Activated T-helper 9 cell treated with anti-CD3 and anti-CD28 coated beads, Interleukin-2, amount 50 U/mL, for 16 hours (primary cell): ENCODE results near the gene ERCC5.

Experiments
- DNase-seq: peaks from one replicate; pipeline ENCODE4 v3.0.0-alpha.2; 2020; ENCODE audit warnings: low read depth

Gene ERCC5

DNA sequence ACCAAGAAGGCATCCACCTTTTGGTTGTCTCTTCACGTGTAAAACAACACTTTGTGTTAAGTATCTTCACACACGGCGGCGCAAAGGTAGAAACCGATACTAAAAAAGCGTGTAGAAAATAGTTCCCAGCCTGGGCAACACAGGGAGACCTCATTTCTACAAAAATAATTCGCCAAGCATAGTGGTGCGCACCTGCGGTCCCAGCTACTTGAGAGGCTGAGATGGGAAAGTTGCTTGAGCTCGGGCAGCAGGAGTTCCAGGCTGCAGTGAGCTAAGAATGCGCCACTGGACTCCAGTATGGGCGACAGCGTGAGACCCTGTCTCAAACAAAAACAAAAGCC is 573 bp upstream of the ERCC5 start:
- no peak for DNase-seq

DNA sequence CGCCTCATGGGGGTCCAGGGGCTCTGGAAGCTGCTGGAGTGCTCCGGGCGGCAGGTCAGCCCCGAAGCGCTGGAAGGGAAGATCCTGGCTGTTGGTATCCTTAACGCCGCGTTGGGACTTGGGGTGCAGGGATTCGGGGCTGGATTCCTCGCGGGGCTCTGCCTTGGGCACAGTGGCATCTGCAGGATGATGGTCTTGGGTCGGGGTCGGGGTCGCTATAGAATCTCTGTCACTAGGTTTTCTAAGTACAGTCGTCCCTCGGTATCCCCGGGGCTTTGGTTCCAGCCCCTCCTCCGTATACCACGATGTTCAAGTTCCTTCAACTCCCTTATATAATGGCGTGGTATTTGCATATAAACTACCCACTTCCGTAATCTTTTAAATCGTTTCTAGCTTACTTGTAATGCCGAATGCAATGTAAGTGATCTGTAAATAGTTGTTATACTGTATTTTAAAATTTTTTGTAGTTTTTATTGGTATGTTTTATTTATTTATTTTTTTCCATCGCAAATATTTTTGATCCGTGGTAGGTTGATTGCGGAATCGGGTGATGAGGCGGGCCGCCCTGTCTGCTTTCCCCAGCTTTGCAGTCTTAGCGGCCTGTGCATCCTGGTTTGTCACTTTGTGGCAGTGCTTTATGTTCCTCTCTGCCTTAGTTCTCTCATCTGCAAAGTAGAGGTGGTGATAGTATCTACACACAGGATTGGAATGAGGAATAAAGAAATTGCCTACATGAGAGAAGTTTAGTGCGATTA is 606 bp downstream of the ERCC5 start:
- peak; percentile 17 for DNase-seq

DNA sequence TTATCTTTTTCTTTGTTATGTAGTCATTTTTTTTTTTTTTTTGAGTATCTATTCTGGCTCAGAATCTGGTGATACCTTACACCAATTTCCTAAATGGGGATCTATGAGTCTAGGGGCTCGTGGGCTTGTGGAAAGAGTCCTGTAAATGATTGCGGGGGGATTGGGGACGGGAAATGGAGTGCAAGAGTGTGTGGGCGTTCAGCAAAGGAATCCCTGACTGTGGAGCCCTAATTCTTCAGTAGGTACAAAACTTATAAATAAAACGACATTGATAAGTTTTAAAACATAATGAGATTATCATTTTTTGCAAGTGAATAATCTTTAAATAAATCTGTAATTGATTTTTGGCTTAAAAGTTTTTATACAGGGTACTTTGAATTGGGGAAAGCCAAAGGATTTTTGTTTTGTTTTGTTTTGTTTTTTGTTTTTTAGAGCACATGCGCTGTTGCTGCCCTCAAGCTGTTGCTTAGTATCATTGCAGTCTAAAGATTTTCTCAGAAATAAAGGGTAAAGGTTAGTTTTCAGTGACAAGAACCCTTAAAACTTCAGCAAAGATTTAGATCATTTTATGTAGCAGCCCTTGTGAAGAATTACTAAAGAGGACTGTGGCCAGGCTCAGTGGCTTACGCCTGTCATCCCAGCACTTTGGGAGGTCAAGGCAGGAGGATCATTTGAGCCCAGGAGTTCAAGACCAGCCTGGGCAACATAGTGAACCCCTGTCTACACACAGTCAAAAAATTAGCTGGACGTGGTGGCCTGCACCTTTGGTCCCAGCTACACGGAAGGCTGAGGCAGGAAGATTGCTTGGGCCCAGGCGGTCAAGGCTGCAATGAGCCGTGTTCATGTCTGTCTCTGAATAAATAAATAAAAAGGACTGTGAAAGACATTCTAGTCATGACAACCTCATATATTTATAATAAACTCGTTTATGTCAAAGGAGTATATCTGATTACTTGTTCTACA is 1.7 kb downstream of the ERCC5 start:
- DNase-seq: no peak

DNA sequence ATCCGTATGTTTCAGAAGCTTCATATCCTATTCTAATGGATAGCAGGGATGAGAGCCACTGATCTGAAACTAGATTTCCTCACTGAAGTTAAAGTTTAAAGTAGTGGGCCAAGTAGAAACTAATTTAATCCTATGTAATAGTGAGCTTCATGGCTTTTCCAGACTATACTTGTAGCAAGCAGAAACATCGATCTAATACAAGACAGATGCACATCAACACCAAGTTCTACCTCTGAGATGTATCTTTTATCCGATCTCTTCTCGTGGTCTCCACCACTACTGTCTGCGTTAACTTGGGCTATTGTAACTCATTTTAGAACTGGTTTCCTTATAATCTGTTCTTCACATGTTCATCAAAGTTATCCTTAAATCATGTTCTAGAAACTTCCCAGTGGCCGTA is 3.1 kb downstream of the ERCC5 start:
- no peak for DNase-seq

DNA sequence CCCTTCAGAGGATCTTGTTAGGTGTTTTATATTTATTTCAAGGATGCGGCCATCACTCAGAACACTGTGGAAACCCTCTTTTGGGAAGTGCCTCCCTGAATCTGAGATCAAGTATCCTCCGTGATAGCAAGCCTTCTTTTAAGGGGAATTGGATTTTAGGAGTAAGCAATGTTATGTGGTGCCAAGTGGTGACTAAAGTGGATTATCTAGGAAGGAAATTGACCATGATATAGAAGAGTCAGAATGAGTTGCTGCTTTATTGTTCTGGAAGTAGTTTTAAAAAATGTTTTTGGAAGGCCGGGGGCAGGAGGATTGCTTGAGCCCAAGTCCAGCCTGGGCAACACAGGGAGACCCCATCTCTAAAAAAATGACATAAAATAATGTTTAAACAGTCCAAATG is 6.7 kb downstream of the ERCC5 start:
- no peak for DNase-seq

DNA sequence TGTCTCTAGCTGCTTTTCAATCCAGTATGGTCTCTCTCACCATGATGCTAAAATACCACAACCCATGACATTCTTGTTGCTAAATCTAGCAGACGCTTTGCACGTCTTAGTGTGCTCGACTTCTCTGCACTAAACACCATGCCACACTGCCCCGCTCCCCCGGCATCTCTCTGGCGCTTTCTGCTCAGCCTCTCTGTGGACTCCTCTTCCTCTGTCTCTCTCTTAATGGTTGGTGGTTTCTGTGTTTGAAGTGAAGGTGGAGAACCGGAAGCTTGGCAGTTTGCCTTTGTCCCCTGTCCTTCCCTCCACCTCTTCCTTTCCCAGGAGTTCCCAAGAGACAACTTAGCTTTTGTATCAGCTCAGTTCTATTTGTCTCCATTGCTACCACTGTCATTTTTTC is 8.8 kb downstream of the ERCC5 start:
- no peak for DNase-seq

DNA sequence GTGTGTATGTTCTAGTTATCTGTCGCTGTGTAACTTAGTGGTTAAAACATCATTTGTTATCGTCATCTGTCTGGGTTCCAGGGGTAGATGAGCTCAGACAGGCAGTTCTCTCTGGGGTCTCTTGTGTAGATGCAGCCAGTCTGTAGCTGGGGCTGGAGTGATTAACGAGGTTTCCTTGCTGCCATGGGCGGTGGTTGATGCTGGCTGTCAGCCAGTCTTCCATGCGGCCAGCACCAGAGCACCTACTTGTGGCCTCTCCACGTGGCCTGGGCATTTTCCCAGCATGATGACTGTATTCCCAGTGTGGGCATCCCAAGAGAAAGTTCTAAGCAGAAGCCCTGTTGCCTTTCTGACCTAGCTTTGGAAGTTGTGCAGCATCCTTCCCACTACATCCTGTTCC is 10.7 kb downstream of the ERCC5 start:
- DNase-seq: no peak

DNA sequence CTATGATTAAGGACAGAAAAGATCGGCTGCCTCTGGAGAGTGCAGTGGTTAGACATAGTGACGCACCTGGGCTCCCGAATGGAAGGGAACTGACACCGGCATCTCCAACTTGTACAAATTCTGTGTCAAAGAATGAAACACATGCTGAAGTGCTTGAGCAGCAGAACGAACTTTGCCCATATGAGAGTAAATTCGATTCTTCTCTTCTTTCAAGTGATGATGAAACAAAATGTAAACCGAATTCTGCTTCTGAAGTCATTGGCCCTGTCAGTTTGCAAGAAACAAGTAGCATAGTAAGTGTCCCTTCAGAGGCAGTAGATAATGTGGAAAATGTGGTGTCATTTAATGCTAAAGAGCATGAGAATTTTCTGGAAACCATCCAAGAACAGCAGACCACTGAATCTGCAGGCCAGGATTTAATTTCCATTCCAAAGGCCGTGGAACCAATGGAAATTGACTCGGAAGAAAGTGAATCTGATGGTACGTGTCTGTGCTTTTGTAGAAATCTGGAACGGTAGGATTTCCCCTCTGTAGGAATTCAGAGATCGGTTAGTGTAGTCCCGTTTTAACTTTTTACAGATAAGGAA is 16.9 kb downstream of the ERCC5 start:
- no peak for DNase-seq

DNA sequence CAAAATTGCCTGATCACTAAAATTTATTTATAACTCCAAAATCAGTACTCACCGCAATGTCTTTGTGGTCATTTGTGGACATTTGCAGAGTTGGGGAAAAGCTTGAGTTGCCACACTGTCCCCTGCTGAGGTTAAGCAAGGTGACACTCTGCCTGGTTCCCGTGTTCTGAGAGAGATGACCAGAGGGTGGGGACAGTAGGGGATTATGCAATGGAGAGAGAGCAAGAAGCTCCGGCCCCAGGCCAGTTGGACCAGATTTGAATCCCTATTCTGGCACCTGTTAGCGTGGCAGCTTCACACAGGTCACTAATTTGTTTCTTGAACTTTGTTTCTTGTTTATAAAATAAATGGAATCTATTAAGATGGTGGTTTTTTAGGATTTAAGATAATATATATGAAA is 17.8 kb downstream of the ERCC5 start:
- no peak for DNase-seq

DNA sequence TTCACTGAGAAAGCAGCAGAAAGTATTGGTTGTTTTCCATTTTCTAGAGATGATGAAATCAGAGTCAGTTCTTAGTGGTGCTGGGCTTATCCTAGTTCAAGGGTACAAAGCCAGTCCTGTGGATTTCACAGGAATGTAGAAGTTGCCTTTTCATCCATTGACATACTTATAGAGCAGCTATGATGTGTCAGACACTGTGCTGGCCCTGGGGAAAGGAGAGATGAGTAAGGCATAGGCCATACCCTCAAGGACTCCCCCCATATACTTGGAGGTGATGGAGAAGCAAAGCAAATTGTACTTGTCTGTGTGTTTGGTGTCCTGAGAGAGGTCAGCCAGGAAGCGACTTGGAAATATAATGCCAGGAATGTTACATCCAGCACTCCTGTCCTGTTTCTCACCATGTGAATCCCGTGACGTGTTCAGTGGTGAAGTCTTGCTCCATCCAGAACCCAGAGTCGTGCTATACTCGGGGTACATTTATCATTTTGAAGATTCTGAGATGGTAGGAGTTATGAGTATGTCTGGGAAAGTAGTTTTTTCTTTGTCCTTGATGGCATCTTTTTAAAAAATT is 22.6 kb downstream of the ERCC5 start:
- no peak for DNase-seq

DNA sequence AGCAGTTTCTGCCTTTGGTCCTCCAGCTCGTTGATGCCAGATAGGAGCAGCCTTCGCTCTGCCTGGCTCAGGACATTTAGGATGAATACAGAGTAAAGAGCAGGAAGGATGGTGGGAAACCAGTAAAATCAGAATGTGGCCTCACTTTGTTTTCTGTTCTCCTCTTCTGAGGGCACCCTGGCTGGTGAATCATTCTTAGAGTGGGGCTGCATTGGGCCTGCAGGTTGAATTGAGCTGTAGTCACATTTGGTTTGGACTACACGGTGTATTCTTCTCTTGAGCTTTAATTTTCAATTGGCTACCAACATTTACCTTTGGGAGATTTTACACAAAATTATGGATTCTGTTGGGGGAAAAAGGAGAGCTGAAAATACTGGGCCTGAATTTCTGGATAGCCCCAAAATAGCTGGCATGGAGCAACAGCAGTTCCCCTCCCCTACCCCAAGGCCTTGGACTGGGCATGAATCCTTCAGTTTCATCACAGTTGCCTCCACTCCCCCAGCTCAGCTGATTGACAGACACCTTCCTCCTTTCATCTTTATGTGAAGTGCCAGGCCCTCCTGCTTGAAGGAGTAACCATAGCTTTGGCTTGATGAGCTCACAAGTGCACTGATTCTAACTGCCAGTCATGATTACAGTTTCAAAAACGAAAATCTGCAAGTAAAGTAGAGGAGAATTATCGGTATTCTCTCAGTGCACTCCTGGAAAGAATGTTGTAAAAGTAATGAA is 24.3 kb downstream of the ERCC5 start:
- no peak for DNase-seq

DNA sequence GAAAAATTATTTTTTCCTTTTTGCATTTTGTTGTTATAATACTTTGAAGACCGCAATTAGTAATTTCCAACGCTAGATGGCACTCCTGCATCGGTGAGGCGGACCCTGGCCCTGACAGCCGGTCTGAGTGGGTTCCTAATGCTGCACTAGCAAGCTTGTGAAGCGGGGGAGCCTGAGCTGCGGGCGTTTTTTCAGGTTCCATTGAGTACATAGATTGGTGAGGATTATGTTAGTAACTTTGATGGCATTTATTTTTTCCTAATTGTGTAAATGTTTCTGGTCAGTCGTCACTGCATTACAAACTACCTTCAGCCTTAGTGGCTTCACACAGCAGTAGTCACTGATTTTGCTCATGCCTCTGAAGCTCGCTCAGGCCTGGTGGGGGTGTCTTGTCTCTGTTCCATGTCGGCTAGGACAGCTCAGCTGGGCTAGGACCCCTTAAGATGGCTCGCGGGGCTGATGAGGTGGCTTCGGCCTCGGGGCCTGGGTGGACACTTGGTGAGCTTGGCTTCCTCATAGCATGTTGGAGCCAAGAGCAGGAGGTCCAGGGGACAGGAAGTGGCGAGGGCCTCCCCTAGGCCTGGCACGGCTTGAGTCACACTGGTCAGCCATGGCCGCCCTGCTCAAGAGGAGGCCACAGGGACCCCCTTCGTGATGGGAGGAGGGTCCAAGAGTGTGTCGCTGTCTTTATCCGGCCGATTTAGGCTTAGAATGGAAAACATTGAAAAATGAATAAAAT is 25.0 kb downstream of the ERCC5 start:
- peak; percentile 20 for DNase-seq

DNA sequence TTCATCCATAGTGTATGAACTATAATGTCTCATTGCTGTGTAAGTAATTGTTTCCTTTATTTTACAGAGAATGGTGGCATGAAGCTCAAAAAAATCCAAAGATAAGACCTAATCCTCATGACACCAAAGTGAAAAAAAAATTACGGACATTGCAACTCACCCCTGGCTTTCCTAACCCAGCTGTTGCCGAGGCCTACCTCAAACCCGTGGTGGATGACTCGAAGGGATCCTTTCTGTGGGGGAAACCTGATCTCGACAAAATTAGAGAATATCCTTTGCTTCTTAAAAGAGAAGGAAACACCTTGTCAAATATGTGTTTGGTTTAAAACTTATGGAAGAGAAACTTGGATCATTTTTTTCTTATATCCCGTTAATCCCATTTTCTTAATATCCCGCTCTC is 26.3 kb downstream of the ERCC5 start:
- DNase-seq: no peak

DNA sequence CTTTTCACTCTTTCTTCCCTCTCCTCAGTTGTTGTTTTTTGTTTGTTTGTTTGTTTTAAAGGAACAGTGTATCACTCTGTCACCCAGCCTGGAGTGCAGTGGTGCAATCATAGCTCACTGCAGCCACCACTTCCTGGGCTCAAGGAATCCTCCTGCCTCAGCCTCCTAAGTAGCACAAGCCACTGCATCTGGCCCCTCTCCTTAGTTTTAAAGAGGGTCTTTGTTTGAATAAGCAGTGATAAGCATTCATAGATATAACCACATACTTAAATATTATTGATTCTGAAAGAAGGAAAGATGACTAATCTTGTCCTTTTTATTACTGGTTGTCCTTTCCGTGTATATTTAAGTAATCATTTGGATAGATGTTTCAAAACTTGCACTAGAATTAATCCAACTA is 26.7 kb downstream of the ERCC5 start:
- DNase-seq: no peak

DNA sequence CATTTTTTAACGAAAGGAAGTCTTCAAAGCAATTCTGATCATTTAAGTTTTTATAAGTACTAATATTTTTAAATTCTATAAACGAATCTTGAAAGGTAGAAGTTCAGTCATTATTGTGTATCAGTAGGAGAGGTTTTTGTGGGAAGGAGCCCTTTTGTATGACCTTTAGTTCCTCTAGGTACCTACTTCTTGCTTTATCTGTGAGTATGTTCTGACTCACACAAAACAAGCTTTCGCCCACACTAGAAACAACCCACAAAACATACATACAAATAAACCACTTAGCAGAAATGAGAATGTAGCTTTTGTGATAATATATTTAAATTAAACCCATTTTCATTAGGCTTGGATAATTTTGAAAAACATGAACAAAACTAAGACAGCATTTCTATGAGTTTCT is 27.8 kb downstream of the ERCC5 start:
- DNase-seq: no peak

DNA sequence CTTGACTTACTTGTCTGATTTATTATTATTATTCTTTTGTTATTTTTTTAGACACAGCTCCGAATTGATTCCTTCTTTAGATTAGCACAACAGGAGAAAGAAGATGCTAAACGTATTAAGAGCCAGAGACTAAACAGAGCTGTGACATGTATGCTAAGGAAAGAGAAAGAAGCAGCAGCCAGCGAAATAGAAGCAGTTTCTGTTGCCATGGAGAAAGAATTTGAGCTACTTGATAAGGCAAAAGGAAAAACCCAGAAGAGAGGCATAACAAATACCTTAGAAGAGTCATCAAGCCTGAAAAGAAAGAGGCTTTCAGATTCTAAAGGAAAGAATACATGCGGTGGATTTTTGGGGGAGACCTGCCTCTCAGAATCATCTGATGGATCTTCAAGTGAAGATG is 29.4 kb downstream of the ERCC5 start:
- no peak for DNase-seq

DNA sequence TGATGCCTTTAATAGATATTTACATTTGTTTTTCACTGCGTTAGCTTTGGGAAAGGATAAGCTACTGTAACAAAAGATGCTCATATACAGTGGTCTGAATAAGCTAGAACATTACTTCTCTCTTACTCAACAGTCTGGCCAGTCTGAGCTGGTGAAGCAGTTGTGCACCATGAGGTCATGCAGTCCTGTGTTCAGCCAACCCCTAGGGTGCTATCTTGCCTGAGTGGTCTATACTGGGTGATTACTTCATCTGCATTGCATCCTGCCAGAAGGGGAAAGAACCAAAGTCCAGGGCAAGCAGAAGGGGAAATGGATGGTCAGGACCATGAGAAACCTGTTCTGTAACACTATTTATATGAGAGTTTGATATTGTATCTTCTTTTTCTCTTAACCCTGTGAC is 31.5 kb downstream of the ERCC5 start:
- DNase-seq: no peak

DNA sequence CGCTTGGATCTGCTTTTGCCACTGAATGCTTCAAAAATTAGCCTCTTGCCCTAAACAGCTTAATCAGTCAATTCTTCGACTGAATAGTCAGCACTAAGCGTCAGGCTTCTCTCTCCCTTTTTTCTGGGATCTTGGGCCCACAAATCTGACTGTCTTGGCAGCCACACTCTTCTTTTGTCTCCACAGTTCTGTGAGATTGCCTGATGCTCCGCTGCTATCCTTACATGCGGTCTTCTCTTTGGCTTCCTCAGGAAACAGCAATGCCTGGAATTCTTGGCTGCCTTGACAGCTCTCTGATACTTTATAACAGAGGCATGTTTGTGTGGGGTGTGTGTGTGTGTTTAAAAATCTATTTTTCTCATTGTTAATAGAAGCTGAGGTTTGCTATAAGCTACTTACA is 32.6 kb downstream of the ERCC5 start:
- no peak for DNase-seq

DNA sequence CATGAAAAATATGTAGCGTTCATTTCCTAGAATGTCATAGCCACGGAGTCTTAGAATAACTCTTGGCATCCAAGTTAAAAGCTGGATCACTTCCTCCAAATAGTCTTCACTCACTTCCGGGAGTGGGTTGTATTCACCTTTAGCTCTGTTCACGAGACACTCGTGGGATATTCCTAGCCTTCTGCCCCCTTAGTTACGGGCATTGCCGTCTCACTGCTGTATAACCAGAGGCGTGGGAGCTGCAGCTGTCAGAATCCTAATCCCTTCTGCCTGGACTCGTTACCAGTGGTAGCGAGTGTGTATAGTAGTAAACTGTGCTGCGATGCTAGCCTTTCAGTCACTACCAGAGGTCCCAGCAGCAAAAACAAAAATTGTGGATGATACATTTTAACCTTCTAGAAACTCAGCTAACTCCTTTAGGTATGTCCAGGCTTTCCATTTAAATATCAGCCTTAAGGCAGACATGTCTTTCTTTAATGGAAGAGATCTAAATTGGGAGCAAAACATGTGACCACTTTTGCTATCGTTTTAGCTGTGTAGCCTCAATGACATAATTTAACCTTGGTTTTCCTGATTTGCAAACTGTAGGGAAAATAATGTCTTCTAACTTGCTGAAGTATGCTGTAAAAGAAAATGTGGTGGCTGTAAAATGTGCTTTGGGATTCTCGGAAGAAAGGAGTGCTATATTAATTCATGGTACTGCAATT is 34.1 kb downstream of the ERCC5 start:
- DNase-seq: no peak

DNA sequence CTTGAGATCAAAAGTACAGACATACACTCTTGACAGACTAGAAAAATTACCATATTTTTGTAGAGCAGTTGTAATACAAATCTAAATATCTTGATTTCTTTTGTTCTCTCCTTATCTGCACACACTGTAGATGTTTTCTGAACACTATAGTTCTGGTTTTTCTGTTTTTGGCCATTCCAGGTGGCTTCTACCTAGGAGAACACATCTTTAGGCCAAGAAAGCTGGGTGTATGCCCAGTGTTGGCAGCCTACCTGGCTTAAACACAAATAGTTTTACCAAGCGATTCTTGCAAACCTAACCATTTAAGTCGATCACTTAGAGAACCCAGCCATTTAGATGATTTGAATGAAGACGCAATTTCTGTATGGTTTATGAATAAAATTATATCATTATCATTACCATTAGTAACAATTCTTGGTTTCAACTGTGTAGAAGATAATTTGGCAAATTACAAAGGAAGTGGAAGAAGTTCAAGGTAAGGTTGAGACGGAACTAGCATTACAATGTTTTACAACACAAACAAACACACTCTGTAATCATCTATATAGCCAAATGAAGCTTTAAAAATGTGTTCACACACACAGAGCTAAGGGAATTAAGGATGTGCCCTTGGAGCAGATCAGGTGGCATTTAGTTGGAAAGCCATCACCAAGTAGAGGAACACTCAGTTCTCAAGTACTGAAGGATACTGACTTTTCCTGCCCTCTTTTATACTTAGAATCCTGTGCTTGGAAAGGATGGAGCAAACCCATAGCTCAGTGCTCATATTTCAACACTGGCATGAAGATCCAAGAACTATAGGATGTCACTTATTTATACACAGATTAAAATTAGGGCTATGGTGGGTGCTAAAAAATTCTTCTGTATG is 36.2 kb downstream of the ERCC5 start:
- no peak for DNase-seq
